OCI-LY3 (cell line): Measurements from ENCODE around the gene SURF4.

Experiments
- CTCF ChIP-seq: fragments of 200-600, 300-600 bp; sonication (generic); IDR thresholded peaks from 2 replicates; pipeline ENCODE4 v1.5.1; 2014; ENCODE audit warnings: antibody characterized with exemption, low read length, low read depth
- EZH2phosphoT487 ChIP-seq: fragments of 200-600 bp; shearing (Covaris generic); IDR thresholded peaks from 2 replicates; pipeline ENCODE4 v1.6.1; 2018; ENCODE audit warnings: antibody characterized with exemption, mixed run types, low read depth

GRCh38 chr9:133384736-133385321, 9.0 kb upstream of the SURF4 start:
- no peak for TF ChIP-seq CTCF
- no peak for TF ChIP-seq EZH2phosphoT487
